Measurements from ENCODE around the gene PRXL2A. TPM values are rescaled to one million over a fixed set of nuclear protein-coding genes. Genes with fewer than 3 reads are reported as not detected.

The PRXL2A gene
- polyA plus RNA-seq, 1 of the 3 experiments (the other 2 are of a cell fraction), result 15.6 TPM

DNA sequence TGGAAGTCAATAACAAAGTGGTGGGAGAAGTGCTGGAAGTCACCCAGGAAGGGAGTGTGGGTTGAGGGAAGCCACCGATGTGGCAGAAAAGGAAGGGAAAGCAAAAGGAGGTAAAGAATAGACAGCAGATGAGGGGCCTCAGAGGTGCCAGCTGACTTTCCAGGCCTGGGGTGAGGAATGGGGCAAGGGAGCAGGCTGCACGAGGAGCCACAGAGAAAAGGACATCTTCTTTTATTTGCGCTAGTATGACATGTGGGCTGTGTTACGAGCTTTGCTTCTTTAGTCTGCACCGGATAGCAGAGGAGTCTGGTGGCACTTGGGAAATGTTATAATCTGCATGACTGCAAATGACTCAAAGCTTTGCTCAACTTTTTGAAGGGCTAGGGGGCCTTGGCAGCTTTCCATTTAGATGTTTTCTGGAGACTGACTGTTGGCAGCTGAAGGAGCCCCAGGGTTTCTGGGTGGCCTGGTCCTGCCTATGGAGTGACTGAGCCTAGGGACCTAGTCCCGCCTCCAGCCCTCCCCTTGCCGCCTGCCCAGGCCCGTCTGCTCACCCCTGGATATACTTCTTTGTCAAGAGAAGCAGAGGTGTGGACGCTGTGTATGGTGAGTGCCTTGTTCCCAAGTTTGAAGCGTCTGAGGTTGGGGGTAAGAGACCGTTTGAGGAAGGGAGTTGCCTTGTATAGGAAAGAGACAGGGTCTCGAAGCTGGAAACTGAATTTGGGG, 5.1 kb downstream of the PRXL2A start:
- TF ChIP-seq, protein P1, sequence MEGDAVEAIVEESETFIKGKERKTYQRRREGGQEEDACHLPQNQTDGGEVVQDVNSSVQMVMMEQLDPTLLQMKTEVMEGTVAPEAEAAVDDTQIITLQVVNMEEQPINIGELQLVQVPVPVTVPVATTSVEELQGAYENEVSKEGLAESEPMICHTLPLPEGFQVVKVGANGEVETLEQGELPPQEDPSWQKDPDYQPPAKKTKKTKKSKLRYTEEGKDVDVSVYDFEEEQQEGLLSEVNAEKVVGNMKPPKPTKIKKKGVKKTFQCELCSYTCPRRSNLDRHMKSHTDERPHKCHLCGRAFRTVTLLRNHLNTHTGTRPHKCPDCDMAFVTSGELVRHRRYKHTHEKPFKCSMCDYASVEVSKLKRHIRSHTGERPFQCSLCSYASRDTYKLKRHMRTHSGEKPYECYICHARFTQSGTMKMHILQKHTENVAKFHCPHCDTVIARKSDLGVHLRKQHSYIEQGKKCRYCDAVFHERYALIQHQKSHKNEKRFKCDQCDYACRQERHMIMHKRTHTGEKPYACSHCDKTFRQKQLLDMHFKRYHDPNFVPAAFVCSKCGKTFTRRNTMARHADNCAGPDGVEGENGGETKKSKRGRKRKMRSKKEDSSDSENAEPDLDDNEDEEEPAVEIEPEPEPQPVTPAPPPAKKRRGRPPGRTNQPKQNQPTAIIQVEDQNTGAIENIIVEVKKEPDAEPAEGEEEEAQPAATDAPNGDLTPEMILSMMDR (IDR thresholded peaks at IDR 0.05), result no peak
- peak; percentile 29; the same call in 1 of the 2 replicates for TF ChIP-seq RFX5 (IDR thresholded peaks at IDR 0.05; ENCODE audit: low read length)
- H4K20me1 ChIP-seq (ENCODE audit: insufficient read depth), result no peaks in the 10 kb centered on the region
- no peak overlapping the region for H3K4me3 ChIP-seq (ENCODE audit: low read depth in 2 of 2, low read length in 1 of 2)
- no peaks in the 10 kb centered on the region for H3F3A ChIP-seq (replicated peaks; ENCODE audit: insufficient read depth)
- H3K4me1 ChIP-seq (ENCODE audit: control insufficient read depth in 1 of 2, insufficient read depth in 2 of 2, low read depth in 1 of 2, low read length in 1 of 2), result peaks cover 18 to 74% of the 10 kb centered on the region in 2 experiments; a peak in 3 of 4 replicates
- H3K9ac ChIP-seq, result no peak overlapping the region
- no peaks in the 10 kb centered on the region for H3K36me3 ChIP-seq (replicated peaks in 1 of 2; ENCODE audit: control insufficient read depth in 1 of 2, insufficient read depth in 2 of 2, low read length in 1 of 2)
- POLR2A ChIA-PET, result no interaction called here
- H3K4me2 ChIP-seq, result peak overlapping the region; percentile 50; the same call in 1 of the 2 replicates
- H3K9me2 ChIP-seq, result no peaks in the 10 kb centered on the region
- H3K27ac ChIP-seq (ENCODE audit: low read depth in 2 of 2, low read length in 1 of 2), result peak overlapping the region in 1 of 2 experiments; percentile 48; a peak in 1 of 4 replicates
- H3K79me2 ChIP-seq (ENCODE audit: insufficient read depth), result no peaks in the 10 kb centered on the region; the same call in 1 of the 2 replicates
- H2AFZ ChIP-seq (ENCODE audit: low read depth), result no peak overlapping the region
- CTCF ChIA-PET, result interaction anchor here (0.6 to 1.3 kb wide), 4 partner anchors 8 to 92 kb away, joined by 3 to 4 read pairs (median 3); no protein-coding TSS in a partner anchor
- DNase-seq, result peak; percentile 55
- no peaks in the 10 kb centered on the region for H3K9me3 ChIP-seq
- WGBS (ENCODE audit: low lambda C conversion rate), result 63% methylated on average over 12 of the region's 12 CpGs
- no peaks in the 10 kb centered on the region for H3K27me3 ChIP-seq (ENCODE audit: insufficient read depth)

DNA sequence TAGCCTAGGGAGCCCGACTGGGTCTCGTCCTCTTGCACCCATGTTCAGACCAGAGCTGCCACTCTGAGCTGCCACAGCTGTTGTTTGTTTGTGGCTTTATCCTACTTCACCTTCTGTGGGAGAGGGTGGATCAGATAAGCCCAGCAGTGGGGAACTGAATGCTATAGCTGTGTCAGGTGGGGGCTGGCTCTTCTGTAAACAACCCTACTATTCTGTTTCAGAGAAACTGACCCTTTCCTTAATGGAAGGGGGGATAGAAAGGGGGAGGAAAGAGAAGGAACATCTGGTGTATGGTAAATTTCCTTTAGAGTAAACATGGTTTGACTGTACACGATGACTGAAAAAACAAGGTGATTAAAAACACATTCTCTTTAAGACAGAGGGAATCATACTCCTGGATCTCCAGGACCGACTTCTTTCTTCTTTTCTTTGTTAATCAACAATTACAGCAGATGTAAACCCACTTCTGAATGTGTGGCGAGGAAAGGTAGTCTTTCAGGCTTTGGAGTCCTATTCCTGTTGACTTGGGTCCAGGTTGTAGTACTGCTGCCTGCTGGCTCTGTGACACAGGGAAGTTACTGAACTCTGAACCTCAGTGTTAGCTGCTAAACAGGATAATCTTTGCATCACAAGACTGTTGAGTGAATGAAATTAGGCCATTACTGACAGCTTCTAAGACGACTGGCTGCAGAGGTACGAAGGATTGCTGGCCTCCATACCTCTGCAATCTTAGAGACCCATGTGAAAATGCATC, 6.0 kb downstream of the PRXL2A start:
- peak; percentile 36 for DNase-seq
- TF ChIP-seq, protein P2, sequence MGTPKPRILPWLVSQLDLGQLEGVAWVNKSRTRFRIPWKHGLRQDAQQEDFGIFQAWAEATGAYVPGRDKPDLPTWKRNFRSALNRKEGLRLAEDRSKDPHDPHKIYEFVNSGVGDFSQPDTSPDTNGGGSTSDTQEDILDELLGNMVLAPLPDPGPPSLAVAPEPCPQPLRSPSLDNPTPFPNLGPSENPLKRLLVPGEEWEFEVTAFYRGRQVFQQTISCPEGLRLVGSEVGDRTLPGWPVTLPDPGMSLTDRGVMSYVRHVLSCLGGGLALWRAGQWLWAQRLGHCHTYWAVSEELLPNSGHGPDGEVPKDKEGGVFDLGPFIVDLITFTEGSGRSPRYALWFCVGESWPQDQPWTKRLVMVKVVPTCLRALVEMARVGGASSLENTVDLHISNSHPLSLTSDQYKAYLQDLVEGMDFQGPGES (IDR thresholded peaks at IDR 0.05; ENCODE audit: low read depth, low read length), result no peak
- TF ChIP-seq GATA2 (CRISPR knock-in tag; IDR thresholded peaks at IDR 0.05), result peak; percentile 53
- TF ChIP-seq, protein P3, sequence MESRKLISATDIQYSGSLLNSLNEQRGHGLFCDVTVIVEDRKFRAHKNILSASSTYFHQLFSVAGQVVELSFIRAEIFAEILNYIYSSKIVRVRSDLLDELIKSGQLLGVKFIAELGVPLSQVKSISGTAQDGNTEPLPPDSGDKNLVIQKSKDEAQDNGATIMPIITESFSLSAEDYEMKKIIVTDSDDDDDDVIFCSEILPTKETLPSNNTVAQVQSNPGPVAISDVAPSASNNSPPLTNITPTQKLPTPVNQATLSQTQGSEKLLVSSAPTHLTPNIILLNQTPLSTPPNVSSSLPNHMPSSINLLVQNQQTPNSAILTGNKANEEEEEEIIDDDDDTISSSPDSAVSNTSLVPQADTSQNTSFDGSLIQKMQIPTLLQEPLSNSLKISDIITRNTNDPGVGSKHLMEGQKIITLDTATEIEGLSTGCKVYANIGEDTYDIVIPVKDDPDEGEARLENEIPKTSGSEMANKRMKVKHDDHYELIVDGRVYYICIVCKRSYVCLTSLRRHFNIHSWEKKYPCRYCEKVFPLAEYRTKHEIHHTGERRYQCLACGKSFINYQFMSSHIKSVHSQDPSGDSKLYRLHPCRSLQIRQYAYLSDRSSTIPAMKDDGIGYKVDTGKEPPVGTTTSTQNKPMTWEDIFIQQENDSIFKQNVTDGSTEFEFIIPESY (IDR thresholded peaks at IDR 0.05; ENCODE audit: borderline replicate concordance, low read depth), result no peak

More for the DNA sequence above, 6.0 kb downstream of the PRXL2A start:
- Histone ChIP-seq H4K20me1 (ENCODE audit: insufficient read depth) (no peaks in the 10 kb centered on the region), H3K79me2 (ENCODE audit: insufficient read depth) (no peaks in the 10 kb centered on the region; the same call in 1 of the 2 replicates), H3K27me3 (ENCODE audit: insufficient read depth) (no peaks in the 10 kb centered on the region), H3K9me2 (no peaks in the 10 kb centered on the region), H3K27ac (ENCODE audit: low read depth in 2 of 2, low read length in 1 of 2) (peak overlapping the region in 1 of 2 experiments; percentile 58; a peak in 1 of 4 replicates), H3K9me3 (no peaks in the 10 kb centered on the region), H3K4me1 (ENCODE audit: control insufficient read depth in 1 of 2, insufficient read depth in 2 of 2, low read depth in 1 of 2, low read length in 1 of 2) (peaks cover 18 to 73% of the 10 kb centered on the region in 2 experiments; a peak in 3 of 4 replicates), H3K9ac (no peak overlapping the region), H3K36me3 (replicated peaks in 1 of 2; ENCODE audit: control insufficient read depth in 1 of 2, insufficient read depth in 2 of 2, low read length in 1 of 2) (no peaks in the 10 kb centered on the region), H3K4me3 (ENCODE audit: low read depth in 2 of 2, low read length in 1 of 2) (no peak overlapping the region), H3K4me2 (no peak overlapping the region), H2AFZ (ENCODE audit: low read depth) (no peak overlapping the region), H3F3A (replicated peaks; ENCODE audit: insufficient read depth) (no peaks in the 10 kb centered on the region)
- WGBS (ENCODE audit: low lambda C conversion rate), result 80% methylated on average over 7 of the region's 7 CpGs
- POLR2A ChIA-PET, result no interaction called here
- CTCF ChIA-PET, result interaction anchor here (0.7 to 2.7 kb wide), 4 partner anchors 9 to 92 kb away, joined by 3 to 12 read pairs (median 4); no protein-coding TSS in a partner anchor

Data from SK-N-SH (cell line).